Trophoblast cell (in vitro differentiated cells and primary cell): ENCODE results near the gene NFATC1.

Experiments used
- DNase-seq, 2 donors: peaks; one replicate each; pipeline ENCODE4 v3.0.0-alpha.2; 2016
- H2AFZ ChIP-seq: 2 replicates; pipeline ENCODE4 v1.6.1; 2013; ENCODE audit warnings: low read length, moderate library complexity, mild to moderate bottlenecking; ENCODE audit not compliant: insufficient read depth, poor library complexity
- H2AK5ac ChIP-seq: 2 replicates; pipeline ENCODE4 v1.6.1; 2013; ENCODE audit warnings: mild to moderate bottlenecking, low read length
- H2BK120ac ChIP-seq: 2 replicates; pipeline ENCODE4 v1.6.1; 2013; ENCODE audit warnings: low read length, mild to moderate bottlenecking, moderate library complexity; ENCODE audit not compliant: insufficient read depth, poor library complexity
- H2BK12ac ChIP-seq: 2 replicates; pipeline ENCODE4 v1.6.1; 2013; ENCODE audit warnings: mild to moderate bottlenecking, low read length, moderate library complexity
- H2BK5ac ChIP-seq: 2 replicates; pipeline ENCODE4 v1.6.1; 2013; ENCODE audit warnings: low read length, low read depth, moderate library complexity, mild to moderate bottlenecking; ENCODE audit not compliant: poor library complexity
- H3K14ac ChIP-seq: 2 replicates; pipeline ENCODE4 v1.6.1; 2013; ENCODE audit warnings: mild to moderate bottlenecking, low read length
- H3K18ac ChIP-seq: 2 replicates; pipeline ENCODE4 v1.6.1; 2013; ENCODE audit warnings: mild to moderate bottlenecking, low read length
- H3K23ac ChIP-seq: 2 replicates; pipeline ENCODE4 v1.6.1; 2013; ENCODE audit warnings: low read length
- H3K27ac ChIP-seq: 2 replicates; pipeline ENCODE4 v1.5.1; 2013; ENCODE audit warnings: low read depth, mild to moderate bottlenecking, inconsistent platforms, low read length, moderate library complexity
- H3K27me3 ChIP-seq: 2 replicates; pipeline ENCODE4 v1.6.1; 2013; ENCODE audit warnings: inconsistent platforms, mild to moderate bottlenecking, low read length, moderate library complexity; ENCODE audit not compliant: insufficient read depth
- H3K36me3 ChIP-seq, 2 experiments: 1 replicate in 1 of 2; 2 replicates in 1 of 2; pipeline ENCODE4 v1.6.1; 2013; ENCODE audit warnings: low read length in 2 of 2, mild to moderate bottlenecking in 2 of 2, moderate library complexity in 1 of 2; ENCODE audit not compliant: insufficient read depth in 2 of 2, control insufficient read depth in 1 of 2
- H3K4ac ChIP-seq: 2 replicates; pipeline ENCODE4 v1.6.1; 2013; ENCODE audit warnings: low read depth, mild to moderate bottlenecking, low read length, moderate library complexity
- H3K4me1 ChIP-seq, 2 experiments: 1 replicate in 1 of 2; 2 replicates in 1 of 2; pipeline ENCODE4 v1.6.1; 2013; ENCODE audit warnings: low read length in 2 of 2, mild to moderate bottlenecking in 2 of 2, moderate library complexity in 1 of 2; ENCODE audit not compliant: insufficient read depth in 2 of 2, control insufficient read depth in 1 of 2
- H3K4me2 ChIP-seq: 2 replicates; pipeline ENCODE4 v1.6.1; 2013; ENCODE audit warnings: inconsistent platforms, mild to moderate bottlenecking, low read length, moderate library complexity
- H3K4me3 ChIP-seq: 2 replicates; pipeline ENCODE4 v1.5.1; 2013; ENCODE audit warnings: mild to moderate bottlenecking, low read depth, low read length, inconsistent platforms
- H3K79me1 ChIP-seq: one replicate; pipeline ENCODE4 v1.6.1; 2013; ENCODE audit warnings: low read length
- H3K79me2 ChIP-seq: 2 replicates; pipeline ENCODE4 v1.6.1; 2013; ENCODE audit warnings: low read length, mild to moderate bottlenecking; ENCODE audit not compliant: control insufficient read depth, insufficient read depth, poor library complexity
- H3K9ac ChIP-seq: 2 replicates; pipeline ENCODE4 v1.6.1; 2013; ENCODE audit warnings: mild to moderate bottlenecking, low read length
- H3K9me3 ChIP-seq: 2 replicates; pipeline ENCODE4 v1.6.1; 2013; ENCODE audit warnings: low read depth, mild to moderate bottlenecking, control low read depth, inconsistent platforms, low read length; ENCODE audit not compliant: insufficient read depth
- H4K12ac ChIP-seq: 2 replicates; pipeline ENCODE4 v1.6.1; 2013; ENCODE audit warnings: low read depth, mild to moderate bottlenecking, low read length, moderate library complexity
- H4K8ac ChIP-seq: 2 replicates; pipeline ENCODE4 v1.6.1; 2013; ENCODE audit warnings: low read depth, mild to moderate bottlenecking, low read length, moderate library complexity
- H4K91ac ChIP-seq: one replicate; pipeline ENCODE4 v1.6.1; 2013; ENCODE audit warnings: low read depth, mild to moderate bottlenecking, low read length, moderate library complexity
- WGBS: extraction: QIAGEN DNeasy Blood & Tissue Kit; methylation state at CpG from one replicate; pipeline ENCODE4 v1.1.7; 2013; ENCODE audit warnings: missing lambda C conversion rate; ENCODE audit not compliant: insufficient read length, insufficient coverage; ENCODE audit errors: extremely low coverage; 5-methylcytosine and 5-hydroxymethylcytosine counted together

NFATC1 gene

DNA sequence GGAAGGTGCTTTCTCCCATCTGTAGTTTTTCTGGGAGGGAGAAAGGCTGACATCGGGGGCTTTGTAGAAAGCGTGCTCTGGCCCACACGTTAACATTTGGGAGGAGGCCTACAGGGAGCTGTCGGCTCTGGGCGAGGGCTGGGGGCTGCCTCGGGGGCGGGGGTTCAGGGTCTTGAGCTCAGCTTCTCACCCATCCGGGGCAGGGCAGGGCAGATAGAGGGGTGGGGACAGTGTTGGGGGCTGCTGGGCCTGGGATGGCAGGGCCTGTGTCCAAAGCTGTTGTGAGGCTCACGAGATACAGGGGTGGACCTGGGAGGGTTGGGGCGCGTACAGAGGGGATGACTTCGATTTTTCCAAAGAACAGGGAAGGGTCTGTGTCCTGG, 27.0 kb downstream of the NFATC1 start:
- H3K9me3 ChIP-seq: peaks cover 3% of the 10 kb centered on the region
- no peak overlapping the region for H4K12ac ChIP-seq
- H2BK120ac ChIP-seq: no peak overlapping the region
- no peak for DNase-seq
- no peak overlapping the region for H3K23ac ChIP-seq
- no peaks in the 10 kb centered on the region for H3K79me1 ChIP-seq
- no peak overlapping the region for H3K14ac ChIP-seq
- H2AFZ ChIP-seq: no peak overlapping the region
- H2BK5ac ChIP-seq: no peak overlapping the region
- H4K8ac ChIP-seq: no peak overlapping the region
- H3K36me3 ChIP-seq: no peaks in the 10 kb centered on the region
- WGBS: no CpG with 5 or more reads among the region's 12 CpGs
- no peaks in the 10 kb centered on the region for H3K4me1 ChIP-seq
- H4K91ac ChIP-seq: no peak overlapping the region
- H3K4me3 ChIP-seq: no peak overlapping the region
- no peak overlapping the region for H3K18ac ChIP-seq
- no peak overlapping the region for H3K4me2 ChIP-seq
- H3K79me2 ChIP-seq: no peaks in the 10 kb centered on the region
- no peak overlapping the region for H3K27ac ChIP-seq
- H3K27me3 ChIP-seq: no peaks in the 10 kb centered on the region
- H2AK5ac ChIP-seq: no peak overlapping the region
- H3K4ac ChIP-seq: no peak overlapping the region
- no peak overlapping the region for H2BK12ac ChIP-seq
- H3K9ac ChIP-seq: no peak overlapping the region

DNA sequence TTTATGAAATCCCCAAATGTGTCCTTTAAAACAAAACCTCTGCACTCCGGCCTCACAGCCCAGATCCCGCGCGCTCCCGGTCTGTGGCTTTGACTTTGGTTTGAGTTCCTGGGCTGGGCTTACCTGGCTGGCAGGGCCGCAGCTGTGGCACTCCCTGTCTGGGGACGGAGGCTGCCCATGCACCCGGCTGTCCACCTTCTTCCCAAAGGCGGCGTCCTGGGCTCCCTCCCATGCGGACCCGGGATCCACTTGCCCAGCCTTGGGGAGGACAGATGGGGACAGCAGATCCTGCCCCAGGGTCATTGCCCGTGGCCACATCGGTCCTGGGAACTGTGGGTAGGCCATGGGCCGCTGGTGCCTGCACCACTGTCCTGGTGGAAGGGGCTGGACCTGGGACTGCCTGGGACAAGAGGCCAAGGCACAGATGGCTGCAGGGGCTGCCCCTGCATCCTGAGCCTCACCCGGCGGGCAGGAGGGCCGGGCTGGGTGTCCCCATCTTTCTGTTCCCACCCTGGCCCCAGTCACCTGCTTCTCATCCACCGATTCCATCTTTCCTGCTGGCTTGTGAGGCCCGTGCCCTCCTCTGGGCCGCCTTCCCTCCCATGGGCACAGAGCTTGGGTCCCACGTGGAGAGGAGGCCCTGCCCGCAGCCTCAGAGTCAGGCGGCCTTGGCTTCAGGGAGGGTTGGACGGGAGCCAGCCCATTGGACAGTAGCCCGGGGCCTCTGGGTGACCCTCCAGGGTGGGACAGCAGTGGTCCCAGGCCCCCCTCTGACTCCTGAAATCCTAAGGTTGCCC, 27.7 kb downstream of the NFATC1 start:
- Histone ChIP-seq H4K91ac (no peak overlapping the region), H3K9me3 (no peaks in the 10 kb centered on the region), H3K4me1 (no peaks in the 10 kb centered on the region), H4K8ac (no peak overlapping the region), H2BK12ac (no peak overlapping the region), H2AFZ (no peak overlapping the region), H3K4me3 (no peak overlapping the region), H3K79me2 (no peaks in the 10 kb centered on the region), H3K14ac (no peak overlapping the region), H3K79me1 (no peaks in the 10 kb centered on the region), H3K9ac (no peak overlapping the region), H3K4me2 (no peak overlapping the region), H2BK120ac (no peak overlapping the region), H3K18ac (no peak overlapping the region), H3K27ac (no peak overlapping the region), H3K27me3 (no peaks in the 10 kb centered on the region), H3K23ac (no peak overlapping the region), H2AK5ac (no peak overlapping the region), H2BK5ac (no peak overlapping the region), H3K36me3 (no peaks in the 10 kb centered on the region), H4K12ac (no peak overlapping the region), H3K4ac (no peak overlapping the region)
- DNase-seq: no peak
- WGBS: no CpG with 5 or more reads among the region's 26 CpGs

GRCh38 chr18:79424008-79424565, 28.4 kb downstream of the NFATC1 start:
- Histone ChIP-seq H3K4me2 (no peak overlapping the region), H3K36me3 (no peaks in the 10 kb centered on the region), H2BK12ac (no peak overlapping the region), H3K9me3 (no peaks in the 10 kb centered on the region), H2BK5ac (no peak overlapping the region), H2AK5ac (no peak overlapping the region), H4K12ac (no peak overlapping the region), H4K91ac (no peak overlapping the region), H3K79me2 (no peaks in the 10 kb centered on the region), H3K27ac (no peak overlapping the region), H3K18ac (no peak overlapping the region), H3K9ac (no peak overlapping the region), H4K8ac (no peak overlapping the region), H3K4ac (no peak overlapping the region), H3K27me3 (no peaks in the 10 kb centered on the region), H3K14ac (no peak overlapping the region), H3K79me1 (no peaks in the 10 kb centered on the region), H2BK120ac (no peak overlapping the region), H3K4me3 (no peak overlapping the region), H3K23ac (no peak overlapping the region), H3K4me1 (no peaks in the 10 kb centered on the region), H2AFZ (no peak overlapping the region)
- whole genome bisulfite sequencing: no CpG with 5 or more reads among the region's 30 CpGs
- no peak for DNase-seq

- Histone ChIP-seq H2BK5ac (no peak overlapping the region), H4K8ac (no peak overlapping the region), H3K9ac (no peak overlapping the region), H2BK120ac (no peak overlapping the region), H4K91ac (no peak overlapping the region), H3K4me2 (no peak overlapping the region), H3K4ac (no peak overlapping the region), H3K23ac (no peak overlapping the region), H3K9me3 (no peaks in the 10 kb centered on the region), H3K14ac (no peak overlapping the region), H3K27me3 (no peaks in the 10 kb centered on the region), H3K79me2 (no peaks in the 10 kb centered on the region), H2AK5ac (no peak overlapping the region), H3K18ac (no peak overlapping the region), H3K4me3 (no peak overlapping the region), H3K27ac (no peak overlapping the region), H3K36me3 (no peaks in the 10 kb centered on the region), H4K12ac (no peak overlapping the region), H2AFZ (no peak overlapping the region), H3K4me1 (no peaks in the 10 kb centered on the region), H2BK12ac (no peak overlapping the region), H3K79me1 (no peaks in the 10 kb centered on the region)
- no peak for DNase-seq
- no CpG with 5 or more reads among the region's 19 CpGs for WGBS
These were observed 29.3 kb downstream of the NFATC1 start for GRCh38 chr18:79424880-79425568.
